GM23248 (cell line): ENCODE results near the gene ARFGEF3. TPM values are rescaled to one million over a fixed set of nuclear protein-coding genes. Genes with fewer than 3 reads are reported as not detected.

Experiments
- DNase-seq: peaks from one replicate; pipeline ENCODE4 v3.0.0-alpha.2; 2015
- H2AFZ ChIP-seq: fragments of 200-600 bp; sonication (generic); 2 replicates; pipeline ENCODE4 v1.6.1; 2016; ENCODE audit warnings: antibody characterized with exemption
- H3F3A ChIP-seq: fragments of 200-600 bp; sonication (generic); 2 replicates; pipeline ENCODE4 v1.6.1; 2016; ENCODE audit warnings: mild to moderate bottlenecking, antibody characterized with exemption, mixed run types; ENCODE audit not compliant: insufficient read depth
- H3K27ac ChIP-seq: fragments of 200-600 bp; sonication (generic); 2 replicates; pipeline ENCODE4 v1.5.1; 2016; ENCODE audit warnings: mild to moderate bottlenecking
- H3K27me3 ChIP-seq: fragments of 200-600 bp; sonication (generic); replicated peaks from 2 replicates; pipeline ENCODE4 v1.6.1; 2016; ENCODE audit warnings: mild to moderate bottlenecking; ENCODE audit not compliant: insufficient read depth
- H3K36me3 ChIP-seq: fragments of 200-600 bp; sonication (generic); 2 replicates; pipeline ENCODE4 v1.6.1; 2016; ENCODE audit warnings: low read depth, mild to moderate bottlenecking
- H3K4me1 ChIP-seq: fragments of 200-600 bp; sonication (generic); 2 replicates; pipeline ENCODE4 v1.6.1; 2016; ENCODE audit warnings: mild to moderate bottlenecking; ENCODE audit not compliant: insufficient read depth
- H3K4me2 ChIP-seq: fragments of 200-600 bp; sonication (generic); one replicate; pipeline ENCODE4 v1.6.1; 2016; ENCODE audit warnings: mild to moderate bottlenecking; ENCODE audit not compliant: unreplicated experiment
- H3K4me3 ChIP-seq: fragments of 200-600 bp; sonication (generic); 2 replicates; pipeline ENCODE4 v1.5.1; 2016; ENCODE audit warnings: mild to moderate bottlenecking
- H3K79me2 ChIP-seq: fragments of 200-600 bp; sonication (generic); 2 replicates; pipeline ENCODE4 v1.6.1; 2016; ENCODE audit warnings: mild to moderate bottlenecking; ENCODE audit not compliant: insufficient read depth
- H3K9ac ChIP-seq: fragments of 200-600 bp; sonication (generic); 2 replicates; pipeline ENCODE4 v1.6.1; 2016; ENCODE audit warnings: mild to moderate bottlenecking
- H3K9me2 ChIP-seq: fragments of 200-600 bp; sonication (generic); 2 replicates; pipeline ENCODE4 v1.6.1; 2016; ENCODE audit warnings: mixed run types, mild to moderate bottlenecking, moderate library complexity; ENCODE audit not compliant: insufficient read depth
- H3K9me3 ChIP-seq: fragments of 200-600 bp; sonication (generic); one replicate; pipeline ENCODE4 v1.6.1; 2017; ENCODE audit warnings: low read depth
- H4K20me1 ChIP-seq: fragments of 200-600 bp; sonication (generic); 2 replicates; pipeline ENCODE4 v1.6.0; 2016; ENCODE audit not compliant: insufficient read depth
- EZH2 ChIP-seq: fragments of 200-600 bp; sonication (generic); IDR thresholded peaks from 2 replicates; pipeline ENCODE4 v1.6.1; 2018; ENCODE audit warnings: antibody characterized with exemption, mild to moderate bottlenecking; ENCODE audit not compliant: insufficient read depth, poor library complexity, severe bottlenecking
- EZH2phosphoT487 ChIP-seq: fragments of 200-600 bp; sonication (generic); IDR thresholded peaks from 2 replicates; pipeline ENCODE4 v1.6.1; 2018; ENCODE audit warnings: antibody characterized with exemption, moderate library complexity, mild to moderate bottlenecking, low read depth; ENCODE audit not compliant: insufficient read depth
- WGBS, 2 experiments: methylation state at CpG; one replicate each; pipeline ENCODE4 v1.1.6; 2015 to 2017; ENCODE audit warnings: low lambda C conversion rate in 2 of 2, low coverage in 1 of 2; ENCODE audit errors: missing lambda C conversion rate in 2 of 2; 5-methylcytosine and 5-hydroxymethylcytosine counted together
- in situ Hi-C: fragments of 300-500 bp; cut with MboI; formaldehyde crosslinking; loops from 2 replicates; pipeline ENCODE4 v1.15.0; 2020
- polyA plus RNA-seq: library from polyadenylated mRNA; unstranded; fragments of >200 nt; fragmentation: Nextera tagmentation; extraction: Ambion mirVana; gene quantifications from 2 replicates; pipeline ENCODE4 v1.2.1, GENCODE V29; 2016
- total RNA-seq: library from RNA; depleted of rRNA; stranded (reverse); fragments of >200 nt; shearing (Covaris generic); gene quantifications from 2 replicates; pipeline ENCODE4 v1.2.3, GENCODE V29; 2014

The ARFGEF3 gene
- total and polyA plus RNA-seq, 2 experiments from 2014 or later, result 0.06 to 0.11 TPM

GRCh38 chr6:138227316-138227781, 65.6 kb downstream of the ARFGEF3 start:
- in situ Hi-C loops, result no loop called here
- no peak overlapping the region for H3K27ac ChIP-seq
- no peaks in the 10 kb centered on the region for H3F3A ChIP-seq
- H3K4me3 ChIP-seq, result no peak overlapping the region
- 66 to 76% methylated on average over 8 of the region's 8 CpGs for WGBS, 2 experiments
- TF ChIP-seq EZH2phosphoT487, result no peak
- no peak for TF ChIP-seq EZH2
- no peaks in the 10 kb centered on the region for H3K79me2 ChIP-seq
- H3K9ac ChIP-seq, result no peak overlapping the region
- no peak for DNase-seq
- H3K27me3 ChIP-seq, result peaks cover 4% of the 10 kb centered on the region
- no peaks in the 10 kb centered on the region for H3K9me2 ChIP-seq
- no peaks in the 10 kb centered on the region for H3K4me1 ChIP-seq
- no peaks in the 10 kb centered on the region for H3K36me3 ChIP-seq
- no peak overlapping the region for H2AFZ ChIP-seq
- H3K4me2 ChIP-seq, result no peak overlapping the region
- no peaks in the 10 kb centered on the region for H4K20me1 ChIP-seq
- H3K9me3 ChIP-seq, result no peaks in the 10 kb centered on the region

- in situ Hi-C loops, result no loop called here
- Histone ChIP-seq H2AFZ (no peak overlapping the region), H3K4me2 (no peak overlapping the region), H3K4me3 (no peak overlapping the region), H3K9me2 (no peaks in the 10 kb centered on the region), H3K9me3 (no peaks in the 10 kb centered on the region), H3K4me1 (no peaks in the 10 kb centered on the region), H3K36me3 (no peaks in the 10 kb centered on the region), H4K20me1 (no peaks in the 10 kb centered on the region), H3K27ac (no peak overlapping the region), H3K9ac (no peak overlapping the region), H3K27me3 (peaks cover 4% of the 10 kb centered on the region), H3F3A (no peaks in the 10 kb centered on the region), H3K79me2 (no peaks in the 10 kb centered on the region)
- 37 to 42% methylated on average over 4 of the region's 4 CpGs for WGBS, 2 experiments
- no peak for DNase-seq
- no peak for TF ChIP-seq EZH2phosphoT487
- TF ChIP-seq EZH2, result no peak
Measured at GRCh38 chr6:138229072-138229471, 67.3 kb downstream of the ARFGEF3 start.

- WGBS, 2 experiments, result 70% methylated on average over 11 of the region's 11 CpGs
- Histone ChIP-seq H3K4me1 (no peaks in the 10 kb centered on the region), H3K36me3 (no peaks in the 10 kb centered on the region), H3K4me2 (no peak overlapping the region), H4K20me1 (no peaks in the 10 kb centered on the region), H3K9me2 (no peaks in the 10 kb centered on the region), H3K9ac (no peak overlapping the region), H3F3A (no peaks in the 10 kb centered on the region), H3K4me3 (no peak overlapping the region), H3K9me3 (no peaks in the 10 kb centered on the region), H3K79me2 (no peaks in the 10 kb centered on the region), H2AFZ (no peak overlapping the region), H3K27me3 (peaks cover 4% of the 10 kb centered on the region), H3K27ac (no peak overlapping the region)
- no peak for DNase-seq
- TF ChIP-seq EZH2phosphoT487, result no peak
- TF ChIP-seq EZH2, result no peak
- in situ Hi-C loops, result no loop called here
Measured at GRCh38 chr6:138229663-138230179, 68.0 kb downstream of the ARFGEF3 start.

GRCh38 chr6:138230221-138230620, 68.5 kb downstream of the ARFGEF3 start:
- H3K9ac ChIP-seq, result no peak overlapping the region
- no peaks in the 10 kb centered on the region for H3F3A ChIP-seq
- no peak overlapping the region for H3K4me3 ChIP-seq
- H3K27me3 ChIP-seq, result peaks cover 4% of the 10 kb centered on the region
- no peak for DNase-seq
- H2AFZ ChIP-seq, result no peak overlapping the region
- H3K9me2 ChIP-seq, result no peaks in the 10 kb centered on the region
- no peaks in the 10 kb centered on the region for H3K9me3 ChIP-seq
- no peaks in the 10 kb centered on the region for H3K79me2 ChIP-seq
- no peaks in the 10 kb centered on the region for H4K20me1 ChIP-seq
- H3K36me3 ChIP-seq, result no peaks in the 10 kb centered on the region
- in situ Hi-C loops, result no loop called here
- H3K27ac ChIP-seq, result no peak overlapping the region
- TF ChIP-seq EZH2phosphoT487 (no peak), EZH2 (no peak)
- H3K4me1 ChIP-seq, result no peaks in the 10 kb centered on the region
- no peak overlapping the region for H3K4me2 ChIP-seq

GRCh38 chr6:138230759-138231380, 69.1 kb downstream of the ARFGEF3 start:
- no peaks in the 10 kb centered on the region for H3F3A ChIP-seq
- no peaks in the 10 kb centered on the region for H3K36me3 ChIP-seq
- H3K4me3 ChIP-seq, result no peak overlapping the region
- H2AFZ ChIP-seq, result no peak overlapping the region
- no peaks in the 10 kb centered on the region for H3K79me2 ChIP-seq
- H3K9me3 ChIP-seq, result no peaks in the 10 kb centered on the region
- no peak overlapping the region for H3K4me2 ChIP-seq
- WGBS, 2 experiments, result 5 to 6% methylated on average over 3 of the region's 3 CpGs
- no peak overlapping the region for H3K27ac ChIP-seq
- no peak overlapping the region for H3K9ac ChIP-seq
- TF ChIP-seq EZH2phosphoT487 (no peak), EZH2 (no peak)
- H3K4me1 ChIP-seq, result no peaks in the 10 kb centered on the region
- in situ Hi-C loops, result no loop called here
- peaks cover 4% of the 10 kb centered on the region; the same call in 1 of the 2 replicates for H3K27me3 ChIP-seq
- H3K9me2 ChIP-seq, result no peaks in the 10 kb centered on the region
- no peaks in the 10 kb centered on the region for H4K20me1 ChIP-seq
- no peak for DNase-seq
